Motor neuron (in vitro differentiated cells): ENCODE measurements around the gene CRADD. TPM values are rescaled to one million over a fixed set of nuclear protein-coding genes. Genes with fewer than 3 reads are reported as not detected.
"Not testable (repeated sequence)": the region's sequence is repeated elsewhere in the genome, so short reads cannot be mapped to it uniquely, and the experiment has no call there.

Source experiments
- ATAC-seq, 8 experiments: fragments of 200-7000 bp; cut with Tn5 transposase; replicated peaks in 6 of 8; 2 replicates each; pipeline ENCODE4 v1.8.0; 2021; ENCODE audit warnings: mild to moderate bottlenecking in 8 of 8, moderate library complexity in 8 of 8
- H3K27ac ChIP-seq, 2 donors: fragments of 250-450 bp; sonication (Bioruptor Pico); 2 replicates each; pipeline ENCODE4 v1.9.0; 2021; ENCODE audit warnings: antibody characterized with exemption in 2 of 2, mild to moderate bottlenecking in 2 of 2, moderate library complexity in 1 of 2
- H3K4me1 ChIP-seq, 2 donors: fragments of 250-450 bp; sonication (Bioruptor Pico); replicated peaks in 1 of 2; 2 replicates each; pipeline ENCODE4 v1.6.1; 2021; ENCODE audit warnings: antibody characterized with exemption in 2 of 2, mild to moderate bottlenecking in 2 of 2, moderate library complexity in 1 of 2
- H3K4me3 ChIP-seq, 5 donors: fragments of 250-450 bp; sonication (Bioruptor Pico); 2 replicates each; pipeline ENCODE4 v1.9.0; 2021; ENCODE audit warnings: antibody characterized with exemption in 5 of 5, mild to moderate bottlenecking in 5 of 5, moderate library complexity in 4 of 5
- WGBS, 10 experiments: fragments of 450-650 bp; shearing (Covaris generic); methylation state at CpG; one replicate each; pipeline ENCODE4 v1.0.0; 2022; 5-methylcytosine and 5-hydroxymethylcytosine counted together
- in situ Hi-C, 9 experiments: fragments of 400-800 bp; cut with MboI; loops; one replicate each; pipeline ENCODE4 v1.15.0; 2021; ENCODE audit warnings: low sequenced_read_pairs in 9 of 9, low pct_unique_long_range_greater_than_20kb in 2 of 9; ENCODE audit not compliant: unreplicated experiment in 9 of 9
- total RNA-seq, 8 experiments: library from RNA; unstranded; fragments of 300-600 nt; gene quantifications; 2 replicates each; pipeline versions ENCODE4 v1.2.3 to v1.2.4, GENCODE V29; 2022

The CRADD gene
- total RNA-seq, 8 experiments from 2014 or later: 8.0 to 21.3 (median 10.4) TPM

DNA sequence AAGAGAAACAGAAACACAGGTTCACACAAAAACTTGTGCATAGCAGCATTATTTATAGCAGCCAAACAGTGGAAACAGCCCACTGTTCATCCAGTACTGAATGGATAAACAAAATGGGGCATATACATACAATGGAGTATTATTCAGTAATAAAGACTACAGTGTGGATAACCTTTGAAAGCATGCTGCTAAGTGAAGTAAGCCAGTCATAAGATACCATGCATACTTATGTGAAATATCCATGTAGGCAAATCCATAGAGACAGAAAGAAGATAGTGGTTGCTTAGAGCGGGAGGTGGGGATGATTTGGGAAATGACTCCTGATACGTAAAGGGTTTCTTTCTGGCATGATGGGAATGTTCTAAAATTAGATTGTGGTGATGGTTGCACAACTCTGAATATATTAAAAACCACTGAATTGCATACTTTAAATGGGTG, 99.4 kb downstream of the CRADD start:
- Histone ChIP-seq H3K4me3 (no peak overlapping the region), H3K27ac (no peak overlapping the region), H3K4me1 (peaks cover 7 to 8% of the 10 kb centered on the region in 2 donors)
- WGBS, 10 experiments: 0 to 95% (median 29%) methylated on average over 1 to 2 of the region's 2 CpGs; no CpG with 5 or more reads in 3 of the 10 experiments
- in situ Hi-C loops: no loop called here
- ATAC-seq: peak in 5 of 8 experiments; percentile 17 to 94 (median 78)

DNA sequence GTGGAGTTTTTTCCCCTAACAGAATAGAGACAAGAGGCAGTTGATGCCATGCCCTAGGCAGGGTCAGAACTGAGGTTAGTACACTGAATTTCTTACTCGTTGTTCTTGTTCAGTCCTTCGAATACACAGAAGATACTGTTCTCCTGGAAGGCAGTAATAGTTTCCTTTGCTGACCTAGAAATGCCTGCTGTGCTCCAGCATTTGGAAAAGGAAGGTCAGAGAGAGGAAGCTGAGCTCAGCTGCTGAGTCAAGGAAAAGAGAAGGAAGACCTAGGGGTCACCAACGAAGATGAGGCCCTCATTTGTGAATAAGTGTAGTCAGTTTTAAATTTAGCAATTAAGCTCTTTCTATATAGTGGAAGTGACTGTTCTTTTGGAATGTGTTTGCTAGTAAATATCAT, 100.1 kb downstream of the CRADD start:
- Histone ChIP-seq H3K27ac (no peak overlapping the region), H3K4me3 (no peak overlapping the region), H3K4me1 (peaks cover 7 to 8% of the 10 kb centered on the region in 2 donors)
- ATAC-seq: no peak
- in situ Hi-C loops: no loop called here
- WGBS, 10 experiments: 0 to 62% (median 32%) methylated on average over 1 to 3 of the region's 3 CpGs; no CpG with 5 or more reads in 1 of the 10 experiments

- Histone ChIP-seq H3K27ac (no peak overlapping the region), H3K4me1 (peaks cover 4 to 7% of the 10 kb centered on the region in 2 donors), H3K4me3 (no peak overlapping the region)
- ATAC-seq: peak in 3 of 8 experiments; percentile 21 to 78 (median 75)
- in situ Hi-C loops: no loop called here
- 5 to 98% (median 92%) methylated on average over 2 to 5 of the region's 5 CpGs; no CpG with 5 or more reads in 1 of the 10 experiments for WGBS, 10 experiments
Observed at GRCh38 chr12:93778306-93778705, 101.1 kb downstream of the CRADD start.

GRCh38 chr12:93778766-93779165, 101.6 kb downstream of the CRADD start:
- in situ Hi-C loops: no loop called here
- WGBS, 10 experiments: 60 to 100% (median 81%) methylated on average over 1 to 3 of the region's 3 CpGs; no CpG with 5 or more reads in 2 of the 10 experiments
- Histone ChIP-seq H3K4me1 (peaks cover 5 to 10% of the 10 kb centered on the region in 2 donors), H3K4me3 (no peak overlapping the region), H3K27ac (no peak overlapping the region)
- ATAC-seq: no peak

GRCh38 chr12:93780101-93780641, 103.0 kb downstream of the CRADD start:
- in situ Hi-C loops: no loop called here
- Histone ChIP-seq H3K27ac (no peak overlapping the region), H3K4me1 (peaks cover 16 to 24% of the 10 kb centered on the region in 2 donors), H3K4me3 (no peak overlapping the region)
- ATAC-seq: no peak
- 33 to 100% (median 85%) methylated on average over 1 to 8 of the region's 8 CpGs for WGBS, 10 experiments

GRCh38 chr12:93780886-93781285, 103.7 kb downstream of the CRADD start:
- ATAC-seq, H3K27ac ChIP-seq, in situ Hi-C loops, H3K4me3 ChIP-seq: not testable (repeated sequence)
- WGBS, 10 experiments: 83 to 100% (median 94%) methylated on average over 1 to 4 of the region's 4 CpGs; no CpG with 5 or more reads in 3 of the 10 experiments
- peaks cover 22 to 31% of the 10 kb centered on the region in 2 donors for H3K4me1 ChIP-seq

GRCh38 chr12:93781961-93782360, 104.8 kb downstream of the CRADD start:
- in situ Hi-C loops, H3K4me3 ChIP-seq, H3K27ac ChIP-seq, ATAC-seq: not testable (repeated sequence)
- H3K4me1 ChIP-seq: peaks cover 22 to 31% of the 10 kb centered on the region in 2 donors
- no CpG with 5 or more reads among the region's 4 CpGs for WGBS, 10 experiments

- 67 to 100% (median 90%) methylated on average over 1 of the region's 1 CpG; no CpG with 5 or more reads in 2 of the 10 experiments for WGBS, 10 experiments
- in situ Hi-C loops: no loop called here
- ATAC-seq: no peak
- H3K27ac ChIP-seq: no peak overlapping the region
- H3K4me1 ChIP-seq: peaks cover 18 to 27% of the 10 kb centered on the region in 2 donors
- no peak overlapping the region for H3K4me3 ChIP-seq
Observed at GRCh38 chr12:93782853-93783252, 105.7 kb downstream of the CRADD start.

DNA sequence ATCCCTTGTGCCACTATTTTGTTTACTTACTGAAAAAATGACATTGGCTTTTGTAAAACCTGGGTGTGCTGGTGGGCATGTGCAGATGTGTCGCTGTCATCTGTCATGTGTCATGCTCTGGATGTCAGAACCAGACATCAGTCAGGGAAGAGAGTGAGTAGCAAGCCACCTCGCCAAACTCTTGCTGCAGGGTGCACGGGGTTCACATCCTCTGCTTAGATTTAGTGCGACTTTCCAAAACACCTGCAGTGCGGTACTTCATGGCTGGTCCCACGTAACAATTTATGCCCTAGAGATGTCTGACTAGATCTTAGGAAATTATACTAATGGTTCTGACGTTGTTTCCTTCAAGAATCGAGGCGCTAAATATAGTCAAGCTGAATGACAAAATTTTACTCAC, 106.7 kb downstream of the CRADD start:
- peak in 3 of 8 experiments; percentile 10 to 20 (median 14) for ATAC-seq
- peaks cover 18 to 27% of the 10 kb centered on the region in 2 donors for H3K4me1 ChIP-seq
- H3K4me3 ChIP-seq: no peak overlapping the region
- in situ Hi-C loops: no loop called here
- no peak overlapping the region for H3K27ac ChIP-seq
- 40 to 100% (median 82%) methylated on average over 1 to 9 of the region's 9 CpGs; no CpG with 5 or more reads in 1 of the 10 experiments for WGBS, 10 experiments

- Histone ChIP-seq H3K4me3 (no peak overlapping the region), H3K4me1 (peaks cover 18 to 27% of the 10 kb centered on the region in 2 donors), H3K27ac (peak overlapping the region in 1 of 2 donors; percentile 6)
- peak; percentile 18 to 96 (median 84) for ATAC-seq
- in situ Hi-C loops: no loop called here
- 8 to 73% (median 31%) methylated on average over 2 to 9 of the region's 9 CpGs for WGBS, 10 experiments
Observed at GRCh38 chr12:93784339-93785086, 107.3 kb downstream of the CRADD start.

DNA sequence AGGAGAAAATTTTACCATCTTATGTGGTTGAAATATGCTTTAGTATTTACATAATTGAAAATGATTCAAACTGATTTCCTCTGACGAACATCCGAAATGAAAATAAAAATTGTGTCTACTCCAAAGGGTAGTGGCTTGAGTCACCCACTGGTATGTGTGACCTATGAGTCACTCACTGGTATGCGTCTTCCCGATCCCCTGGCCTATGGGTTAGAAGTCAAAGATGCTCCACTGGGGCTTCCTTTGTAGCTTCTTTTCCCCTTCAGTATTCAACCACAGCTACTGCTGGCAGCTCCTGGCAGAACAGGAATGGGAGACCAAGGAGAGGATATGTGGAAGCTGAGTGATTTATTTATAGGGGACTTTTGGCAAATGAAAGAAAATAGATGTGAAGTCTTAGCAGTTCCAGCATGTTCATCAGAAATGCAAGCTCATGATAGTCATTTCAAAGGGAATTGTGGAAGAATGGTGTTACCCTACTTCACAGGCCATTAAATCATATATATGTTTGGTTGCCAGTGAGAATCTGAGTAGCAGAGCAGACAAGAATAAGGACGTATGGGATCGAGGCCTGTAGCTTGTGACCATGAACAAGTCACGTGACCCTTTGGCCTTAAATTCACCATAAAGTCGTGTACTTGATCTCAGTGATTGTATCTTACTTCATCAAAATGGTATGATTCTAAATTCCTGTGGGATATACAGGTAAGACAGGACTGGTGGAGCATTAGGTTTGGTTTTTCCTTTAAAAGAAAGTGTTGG, 108.3 kb downstream of the CRADD start:
- Histone ChIP-seq H3K27ac (peak overlapping the region in 1 of 2 donors; percentile 24), H3K4me3 (no peak overlapping the region), H3K4me1 (peaks cover 18 to 27% of the 10 kb centered on the region in 2 donors)
- ATAC-seq: peak; percentile 24 to 99 (median 68)
- in situ Hi-C loops: no loop called here
- WGBS, 10 experiments: 0 to 87% (median 76%) methylated on average over 3 to 8 of the region's 8 CpGs; no CpG with 5 or more reads in 2 of the 10 experiments

- H3K4me1 ChIP-seq: peaks cover 18 to 27% of the 10 kb centered on the region in 2 donors
- no peak overlapping the region for H3K4me3 ChIP-seq
- in situ Hi-C loops: no loop called here
- H3K27ac ChIP-seq: no peak overlapping the region
- 7 to 100% (median 78%) methylated on average over 1 to 4 of the region's 4 CpGs for WGBS, 10 experiments
- no peak for ATAC-seq
Observed at GRCh38 chr12:93786656-93787397, 109.7 kb downstream of the CRADD start.
